Tibial nerve (tissue), 4 donors: ENCODE measurements around the gene TCEA2. TPM values are rescaled to one million over a fixed set of nuclear protein-coding genes. Genes with fewer than 3 reads are reported as not detected.

Experiments used
- DNase-seq, 2 donors: peaks; one replicate each; pipeline ENCODE4 v3.0.0-alpha.2; 2019; ENCODE audit warnings: low spot score in 2 of 2
- H3K27ac ChIP-seq, 4 donors: fragments of 200-600 bp; sonication (generic) in 3 of 4; one replicate each; pipeline ENCODE4 v1.5.1; 2017 to 2019; ENCODE audit warnings: mild to moderate bottlenecking in 1 of 4
- H3K27me3 ChIP-seq, 2 donors: fragments of 200-600 bp; sonication (generic) in 1 of 2; one replicate each; pipeline versions ENCODE4 v1.5.1 to v1.6.0; 2017 to 2019
- H3K36me3 ChIP-seq, 3 donors: fragments of 200-600 bp; sonication (generic); one replicate each; pipeline ENCODE4 v1.5.1; 2018 to 2019
- H3K4me1 ChIP-seq, 4 donors: fragments of 200-600 bp; sonication (generic) in 3 of 4; one replicate each; pipeline ENCODE4 v1.5.1; 2017 to 2019
- H3K4me3 ChIP-seq, 4 donors: fragments of 200-600 bp; sonication (generic) in 3 of 4; one replicate each; pipeline ENCODE4 v1.5.1; 2017 to 2019; ENCODE audit warnings: mild to moderate bottlenecking in 1 of 4, moderate library complexity in 1 of 4
- H3K9me3 ChIP-seq, 4 donors: fragments of 200-600 bp; sonication (generic) in 3 of 4; one replicate each; pipeline ENCODE4 v1.5.1; 2017 to 2019
- EP300 ChIP-seq, 2 donors: sonication (generic); formaldehyde crosslinking; IDR thresholded peaks; one replicate each; pipeline ENCODE4 v1.6.1; 2017; ENCODE audit warnings: antibody characterized with exemption in 2 of 2, mild to moderate bottlenecking in 1 of 2
- POLR2A ChIP-seq, 2 donors: fragments of 450-650 bp; IDR thresholded peaks; one replicate each; pipeline ENCODE4 v1.6.1; 2017; ENCODE audit warnings: antibody characterized with exemption in 2 of 2, mild to moderate bottlenecking in 2 of 2, moderate library complexity in 2 of 2
- WGBS, 2 donors: methylation state at CpG; one replicate each; pipeline ENCODE4 v1.1.5; 2018; 5-methylcytosine and 5-hydroxymethylcytosine counted together
- total RNA-seq, 4 donors: library from RNA; depleted of rRNA; stranded (reverse); fragments of >200 nt; gene quantifications; one replicate each; pipeline ENCODE4 v1.1.0, GENCODE V29; 2016
- TF ChIP-seq, protein P1 (sequence below), 5 experiments: fragments of 200-600 bp in 3 of 5; fragments of 450-650 bp in 2 of 5; sonication (generic) in 3 of 5; IDR thresholded peaks; one replicate each; pipeline ENCODE4 v1.5.1; 2016 to 2019; ENCODE audit warnings: antibody characterized with exemption in 5 of 5, mild to moderate bottlenecking in 3 of 5, moderate library complexity in 2 of 5

TCEA2 gene
- total RNA-seq, 4 donors from 2014 or later, result 45.6 to 62.9 (median 59.2) TPM

- Histone ChIP-seq H3K27me3 (peaks cover 0 to 5% of the 10 kb centered on the region in 2 donors), H3K9me3 (no peaks in the 10 kb centered on the region), H3K4me3 (peak overlapping the region; percentile 47 to 81 (median 52)), H3K27ac (peak overlapping the region in 3 of 4 donors; percentile 68 to 84 (median 75)), H3K36me3 (peaks cover 0 to 18% (median 0%) of the 10 kb centered on the region in 3 donors), H3K4me1 (peaks cover 0 to 56% (median 19%) of the 10 kb centered on the region in 4 donors)
- TF ChIP-seq POLR2A (IDR thresholded peaks at IDR 0.05), result no peak
- no peak for DNase-seq
- WGBS, 2 donors, result 15 to 16% methylated on average over 4 of the region's 4 CpGs
Measured at GRCh38 chr20:64078934-64079272, 15.9 kb downstream of the TCEA2 start.

GRCh38 chr20:64079273-64080012 is 16.4 kb downstream of the TCEA2 start, which contains the start of gene RGS19:
TSS of gene RGS19 (minus strand) at chr20:64079518. CDS start at chr20:64076886, 2,632 bp downstream.
- DNase-seq, result peak; percentile 31 to 49
- peak within 1 kb of the TSS in 3 of 4 donors; percentile 75 to 84 (median 80) for H3K27ac ChIP-seq
- peaks cover 0 to 8% of the 10 kb centered on the region in 2 donors for H3K27me3 ChIP-seq
- H3K36me3 ChIP-seq, result peaks cover 0 to 12% (median 0%) of the 10 kb centered on the region in 3 donors
- peak within 1 kb of the TSS; percentile 48 to 81 (median 54) for H3K4me3 ChIP-seq
- 0 to 1% methylated on average over 7 to 20 of the region's 73 CpGs for WGBS, 2 donors
- no peaks in the 10 kb centered on the region for H3K9me3 ChIP-seq
- peaks cover 0 to 62% (median 20%) of the 10 kb centered on the region in 4 donors for H3K4me1 ChIP-seq
- TF ChIP-seq POLR2A (IDR thresholded peaks at IDR 0.05) (peak in 1 of 2 donors; percentile 10), EP300 (IDR thresholded peaks at IDR 0.05) (no peak)
- TF ChIP-seq, protein P1, sequence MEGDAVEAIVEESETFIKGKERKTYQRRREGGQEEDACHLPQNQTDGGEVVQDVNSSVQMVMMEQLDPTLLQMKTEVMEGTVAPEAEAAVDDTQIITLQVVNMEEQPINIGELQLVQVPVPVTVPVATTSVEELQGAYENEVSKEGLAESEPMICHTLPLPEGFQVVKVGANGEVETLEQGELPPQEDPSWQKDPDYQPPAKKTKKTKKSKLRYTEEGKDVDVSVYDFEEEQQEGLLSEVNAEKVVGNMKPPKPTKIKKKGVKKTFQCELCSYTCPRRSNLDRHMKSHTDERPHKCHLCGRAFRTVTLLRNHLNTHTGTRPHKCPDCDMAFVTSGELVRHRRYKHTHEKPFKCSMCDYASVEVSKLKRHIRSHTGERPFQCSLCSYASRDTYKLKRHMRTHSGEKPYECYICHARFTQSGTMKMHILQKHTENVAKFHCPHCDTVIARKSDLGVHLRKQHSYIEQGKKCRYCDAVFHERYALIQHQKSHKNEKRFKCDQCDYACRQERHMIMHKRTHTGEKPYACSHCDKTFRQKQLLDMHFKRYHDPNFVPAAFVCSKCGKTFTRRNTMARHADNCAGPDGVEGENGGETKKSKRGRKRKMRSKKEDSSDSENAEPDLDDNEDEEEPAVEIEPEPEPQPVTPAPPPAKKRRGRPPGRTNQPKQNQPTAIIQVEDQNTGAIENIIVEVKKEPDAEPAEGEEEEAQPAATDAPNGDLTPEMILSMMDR (IDR thresholded peaks at IDR 0.05), result peak in 1 of 5 experiments; percentile 8

- 7 to 10% methylated on average over 28 to 31 of the region's 62 CpGs for WGBS, 2 donors
- peaks cover 0 to 16% of the 10 kb centered on the region in 2 donors for H3K27me3 ChIP-seq
- H3K4me1 ChIP-seq, result peaks cover 0 to 66% (median 20%) of the 10 kb centered on the region in 4 donors
- DNase-seq, result no peak
- H3K36me3 ChIP-seq, result peaks cover 0 to 4% (median 0%) of the 10 kb centered on the region in 3 donors
- peak within 1 kb of the TSS; percentile 48 to 81 (median 54) for H3K4me3 ChIP-seq
- H3K27ac ChIP-seq, result peak within 1 kb of the TSS in 3 of 4 donors; percentile 75 to 84 (median 80)
- H3K9me3 ChIP-seq, result no peaks in the 10 kb centered on the region
- TF ChIP-seq, protein P1 (IDR thresholded peaks at IDR 0.05), result no peak
- TF ChIP-seq POLR2A (IDR thresholded peaks at IDR 0.05) (no peak), EP300 (IDR thresholded peaks at IDR 0.05) (no peak)
Measured at GRCh38 chr20:64080013-64080812, 17.2 kb downstream of the TCEA2 start, which contains the start of gene OPRL1. TSS of gene OPRL1 (plus strand) at chr20:64080082. CDS start at chr20:64092721, 12,639 bp downstream.

DNA sequence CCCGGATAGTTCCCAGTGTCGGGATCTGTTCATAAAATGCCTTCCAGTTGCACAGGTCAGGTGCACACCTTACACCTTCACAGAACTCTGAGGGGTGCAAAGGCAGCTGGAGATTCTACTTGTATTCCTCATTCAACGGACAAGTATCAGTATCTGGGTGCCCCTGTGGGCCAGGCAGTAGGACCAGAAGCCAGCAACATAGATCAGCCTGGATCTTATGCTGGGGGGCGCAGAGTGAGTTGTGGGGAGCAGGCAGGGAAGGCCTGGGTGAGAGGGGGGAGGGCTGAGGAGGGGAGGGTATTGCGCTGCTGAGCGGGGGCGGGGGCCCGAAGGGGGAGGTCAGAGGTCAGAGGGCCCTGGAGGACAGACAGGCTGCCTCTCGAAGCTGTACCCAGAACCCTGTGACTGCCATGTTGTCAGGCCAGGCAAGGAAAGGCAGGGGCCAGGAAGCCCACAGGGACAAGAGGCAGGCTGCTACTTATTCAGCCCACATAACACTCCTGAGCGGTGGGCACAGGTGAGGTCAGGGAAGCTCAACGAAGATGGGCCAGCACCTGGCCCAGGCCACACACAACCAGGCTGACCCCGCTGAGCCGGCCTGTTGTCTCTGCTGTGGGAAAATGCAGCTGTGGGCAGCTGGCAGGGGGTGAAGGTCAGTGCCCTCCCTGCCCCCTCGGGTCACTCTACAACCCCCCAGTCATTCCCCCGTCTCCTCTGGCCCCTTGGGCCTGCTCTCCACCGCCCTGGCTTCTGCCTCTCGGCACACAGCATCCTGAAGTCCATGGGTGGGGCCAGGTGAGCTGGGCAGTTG is 18.0 kb downstream of the TCEA2 start:
- peak overlapping the region in 2 of 4 donors; percentile 28 to 77 for H3K27ac ChIP-seq
- no peaks in the 10 kb centered on the region for H3K36me3 ChIP-seq
- H3K27me3 ChIP-seq, result peaks cover 0 to 24% of the 10 kb centered on the region in 2 donors
- TF ChIP-seq POLR2A (IDR thresholded peaks at IDR 0.05), result no peak
- TF ChIP-seq, protein P1 (IDR thresholded peaks at IDR 0.05), result no peak
- no peak for TF ChIP-seq EP300 (IDR thresholded peaks at IDR 0.05)
- WGBS, 2 donors, result 62 to 69% methylated on average over 12 to 17 of the region's 17 CpGs
- DNase-seq, result no peak
- H3K4me3 ChIP-seq, result peak overlapping the region in 1 of 4 donors; percentile 81
- peaks cover 0 to 66% (median 20%) of the 10 kb centered on the region in 4 donors for H3K4me1 ChIP-seq
- no peaks in the 10 kb centered on the region for H3K9me3 ChIP-seq

DNA sequence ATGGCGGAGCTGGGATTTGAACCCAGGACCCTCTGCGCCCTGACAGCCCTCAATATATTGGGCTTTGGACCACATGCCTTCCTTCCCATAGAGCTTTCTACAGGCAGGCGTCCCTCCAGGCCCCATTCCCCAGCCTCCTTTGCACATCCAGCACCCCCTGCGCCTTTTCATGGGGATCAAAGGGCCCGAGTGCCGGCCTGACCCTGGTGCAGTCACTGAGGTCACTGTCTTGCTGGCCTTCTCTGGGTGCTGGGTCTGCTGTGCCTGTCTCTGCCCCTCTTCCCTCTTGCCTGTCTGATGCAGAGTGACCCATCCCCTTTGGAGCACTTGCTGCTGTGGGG is 18.6 kb downstream of the TCEA2 start:
- Histone ChIP-seq H3K9me3 (peaks cover 0 to under 1% (median 0%) of the 10 kb centered on the region in 4 donors), H3K4me1 (peaks cover 0 to 63% (median 20%) of the 10 kb centered on the region in 4 donors), H3K4me3 (no peak overlapping the region), H3K36me3 (no peaks in the 10 kb centered on the region), H3K27me3 (peaks cover 0 to 30% of the 10 kb centered on the region in 2 donors), H3K27ac (no peak overlapping the region)
- no peak for DNase-seq
- TF ChIP-seq EP300 (IDR thresholded peaks at IDR 0.05), result no peak
- TF ChIP-seq POLR2A (IDR thresholded peaks at IDR 0.05), result no peak
- TF ChIP-seq, protein P1 (IDR thresholded peaks at IDR 0.05), result no peak
- WGBS, 2 donors, result 87% methylated on average over 6 of the region's 6 CpGs
